ENCODE results near the gene TVP23A. TPM values are rescaled to one million over a fixed set of nuclear protein-coding genes. Genes with fewer than 3 reads are reported as not detected.

The TVP23A gene
- total RNA-seq, 6 experiments from 2014 or later: not detected

DNA sequence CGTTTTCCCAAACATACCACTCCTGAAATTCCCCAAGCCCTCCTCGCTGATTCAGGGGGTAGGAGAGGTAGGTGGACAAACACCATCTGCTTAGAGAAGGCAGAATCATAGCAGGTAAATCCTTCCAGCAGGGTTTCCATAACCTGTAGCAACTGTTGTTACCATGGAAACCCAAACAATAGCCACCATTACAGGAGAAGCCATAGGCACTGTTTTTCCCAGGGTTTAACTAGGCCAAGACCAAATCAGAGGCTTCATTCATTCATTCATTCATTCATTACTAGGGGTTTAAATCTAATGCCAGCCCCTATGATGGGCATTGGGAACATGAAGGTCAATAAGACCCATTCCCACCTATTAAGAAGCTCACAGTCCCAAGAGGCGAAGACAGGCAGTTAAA is 32.9 kb upstream of the TVP23A start:
- no peaks in the 10 kb centered on the region for H3K36me3 Mint-ChIP-seq (ENCODE audit: low read depth)
- peaks cover 36% of the 10 kb centered on the region for H3K27me3 Mint-ChIP-seq (ENCODE audit: insufficient read depth)
- DNase-seq: no peak
- TF ChIP-seq, protein P1, sequence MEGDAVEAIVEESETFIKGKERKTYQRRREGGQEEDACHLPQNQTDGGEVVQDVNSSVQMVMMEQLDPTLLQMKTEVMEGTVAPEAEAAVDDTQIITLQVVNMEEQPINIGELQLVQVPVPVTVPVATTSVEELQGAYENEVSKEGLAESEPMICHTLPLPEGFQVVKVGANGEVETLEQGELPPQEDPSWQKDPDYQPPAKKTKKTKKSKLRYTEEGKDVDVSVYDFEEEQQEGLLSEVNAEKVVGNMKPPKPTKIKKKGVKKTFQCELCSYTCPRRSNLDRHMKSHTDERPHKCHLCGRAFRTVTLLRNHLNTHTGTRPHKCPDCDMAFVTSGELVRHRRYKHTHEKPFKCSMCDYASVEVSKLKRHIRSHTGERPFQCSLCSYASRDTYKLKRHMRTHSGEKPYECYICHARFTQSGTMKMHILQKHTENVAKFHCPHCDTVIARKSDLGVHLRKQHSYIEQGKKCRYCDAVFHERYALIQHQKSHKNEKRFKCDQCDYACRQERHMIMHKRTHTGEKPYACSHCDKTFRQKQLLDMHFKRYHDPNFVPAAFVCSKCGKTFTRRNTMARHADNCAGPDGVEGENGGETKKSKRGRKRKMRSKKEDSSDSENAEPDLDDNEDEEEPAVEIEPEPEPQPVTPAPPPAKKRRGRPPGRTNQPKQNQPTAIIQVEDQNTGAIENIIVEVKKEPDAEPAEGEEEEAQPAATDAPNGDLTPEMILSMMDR (IDR thresholded peaks at IDR 0.05): no peak
- no peak overlapping the region for H3K27ac Mint-ChIP-seq
- H3K9me3 Mint-ChIP-seq: no peaks in the 10 kb centered on the region
- H3K4me1 Mint-ChIP-seq (ENCODE audit: low read depth): no peaks in the 10 kb centered on the region
- H3K4me3 Mint-ChIP-seq: no peak overlapping the region

DNA sequence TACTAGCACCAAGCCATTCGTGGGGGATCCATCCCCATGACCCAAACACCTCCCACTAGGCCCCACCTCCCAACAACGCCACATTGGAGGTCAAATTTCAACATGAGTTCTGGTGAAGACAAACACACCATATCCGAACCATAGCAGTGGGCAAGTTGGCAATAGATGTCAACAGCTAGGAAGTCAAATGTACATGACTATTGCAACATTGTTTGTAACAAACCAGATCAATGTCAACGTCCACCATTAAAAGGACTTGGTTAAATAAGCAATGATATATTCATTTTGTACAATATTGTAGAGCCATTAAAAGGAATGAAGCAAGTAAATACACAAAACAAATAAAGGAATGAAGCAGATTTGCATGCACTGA is 31.9 kb upstream of the TVP23A start:
- H3K4me3 Mint-ChIP-seq: no peak overlapping the region
- H3K36me3 Mint-ChIP-seq (ENCODE audit: low read depth): no peaks in the 10 kb centered on the region
- peaks cover 35% of the 10 kb centered on the region for H3K27me3 Mint-ChIP-seq (ENCODE audit: insufficient read depth)
- no peaks in the 10 kb centered on the region for H3K9me3 Mint-ChIP-seq
- TF ChIP-seq, protein P1 (IDR thresholded peaks at IDR 0.05): no peak
- no peak for DNase-seq
- no peaks in the 10 kb centered on the region for H3K4me1 Mint-ChIP-seq (ENCODE audit: low read depth)
- H3K27ac Mint-ChIP-seq: no peak overlapping the region

DNA sequence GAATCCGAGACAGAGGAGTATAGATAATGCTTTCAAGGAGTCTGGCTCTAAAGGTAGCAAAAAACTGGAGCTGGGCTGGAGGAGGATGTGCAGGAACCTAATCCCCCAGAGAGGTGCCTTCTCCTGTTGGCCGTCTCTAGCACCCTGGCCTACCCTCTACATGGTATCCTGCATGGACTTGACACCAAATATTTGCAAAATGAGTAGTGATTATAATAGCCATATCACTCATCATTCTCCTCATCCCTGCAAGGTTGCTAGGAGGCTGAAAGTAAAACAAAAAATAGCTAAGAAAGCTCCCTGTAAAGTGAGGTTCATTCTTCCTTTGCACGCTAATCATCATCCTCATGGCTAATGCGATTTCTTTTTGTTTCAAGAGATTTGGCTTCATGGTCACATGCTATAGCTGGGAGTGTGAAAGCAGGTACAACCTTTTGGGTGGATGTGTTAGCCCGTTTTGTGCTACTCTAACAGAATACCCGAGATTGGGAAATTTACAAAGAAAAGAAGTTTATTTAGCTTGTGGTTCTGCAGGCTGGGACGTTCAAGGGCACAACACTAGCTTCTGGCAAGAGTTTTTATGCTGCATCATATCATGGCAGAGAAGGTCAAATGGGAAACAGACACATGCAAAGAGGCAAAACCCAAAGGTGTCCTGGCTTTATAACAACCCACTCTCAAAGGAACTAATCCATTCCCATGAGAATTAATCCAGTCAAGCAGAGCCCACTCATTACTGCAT is 31.3 kb upstream of the TVP23A start:
- Mint-ChIP-seq H3K27ac (no peak overlapping the region), H3K4me1 (ENCODE audit: low read depth) (no peaks in the 10 kb centered on the region), H3K27me3 (ENCODE audit: insufficient read depth) (peaks cover 35% of the 10 kb centered on the region), H3K36me3 (ENCODE audit: low read depth) (no peaks in the 10 kb centered on the region), H3K4me3 (no peak overlapping the region), H3K9me3 (no peaks in the 10 kb centered on the region)
- no peak for DNase-seq
- TF ChIP-seq, protein P1 (IDR thresholded peaks at IDR 0.05): no peak

DNA sequence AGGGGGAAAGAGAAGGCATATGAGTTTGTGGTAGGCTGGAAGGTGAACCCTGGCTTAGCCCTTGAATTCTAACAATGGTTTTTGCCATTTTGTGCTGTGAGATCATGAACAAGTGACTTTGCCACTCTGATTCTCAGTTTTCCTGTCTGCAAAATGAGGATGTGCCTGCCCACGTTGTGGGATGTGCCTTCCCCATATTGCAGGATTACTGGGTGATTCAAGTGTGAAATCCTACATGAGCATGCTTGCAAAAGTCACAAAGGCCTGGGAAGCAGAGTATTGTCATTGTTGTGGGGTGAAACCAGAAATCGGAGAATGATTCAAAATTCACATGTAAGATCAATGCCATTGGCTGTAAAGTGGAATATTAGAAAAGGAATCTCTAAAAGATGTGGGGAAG is 28.6 kb upstream of the TVP23A start:
- no peak overlapping the region for H3K4me3 Mint-ChIP-seq
- H3K4me1 Mint-ChIP-seq (ENCODE audit: low read depth): no peaks in the 10 kb centered on the region
- DNase-seq: no peak
- H3K27me3 Mint-ChIP-seq (ENCODE audit: insufficient read depth): peaks cover 30% of the 10 kb centered on the region
- H3K27ac Mint-ChIP-seq: no peak overlapping the region
- TF ChIP-seq, protein P1 (IDR thresholded peaks at IDR 0.05): no peak
- no peaks in the 10 kb centered on the region for H3K9me3 Mint-ChIP-seq
- no peaks in the 10 kb centered on the region for H3K36me3 Mint-ChIP-seq (ENCODE audit: low read depth)

DNA sequence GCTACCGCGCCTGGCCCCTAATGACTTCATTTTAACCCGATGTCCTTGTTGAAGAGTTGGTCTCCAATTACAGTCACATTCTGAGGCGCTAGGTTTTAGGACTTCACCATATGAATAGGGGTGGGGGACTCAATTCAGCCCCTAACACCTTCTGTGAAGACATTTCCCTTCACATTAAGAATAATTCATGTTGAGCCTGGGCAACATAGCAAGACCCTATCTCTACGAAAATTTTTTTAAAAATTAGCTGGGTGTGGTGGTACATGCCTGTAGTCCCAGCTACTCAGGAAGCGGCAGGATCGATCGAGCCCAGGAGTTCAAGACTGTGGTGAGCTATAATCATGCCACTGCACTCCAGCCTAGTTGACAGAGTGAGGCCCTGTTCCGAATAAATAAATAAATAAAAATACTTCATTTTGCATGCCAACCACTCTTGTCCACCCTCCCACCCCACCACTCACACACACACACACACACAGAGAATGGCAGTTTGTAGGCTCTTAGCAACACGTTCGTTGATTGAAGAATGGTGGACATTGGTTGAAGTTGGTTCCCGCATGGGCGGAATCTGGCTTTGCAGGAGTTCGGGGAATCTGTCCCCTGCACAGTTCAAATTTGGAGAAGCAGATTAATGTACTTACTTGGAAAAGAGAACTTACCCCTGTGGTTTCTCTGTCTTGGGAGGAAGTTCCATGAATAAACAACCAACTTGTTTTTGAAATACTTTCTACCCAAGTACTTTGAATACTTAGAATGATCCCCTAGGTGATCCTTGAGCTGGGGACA is 27.8 kb upstream of the TVP23A start:
- H3K4me1 Mint-ChIP-seq (ENCODE audit: low read depth): no peaks in the 10 kb centered on the region
- TF ChIP-seq, protein P1 (IDR thresholded peaks at IDR 0.05): no peak
- no peaks in the 10 kb centered on the region for H3K9me3 Mint-ChIP-seq
- no peaks in the 10 kb centered on the region for H3K36me3 Mint-ChIP-seq (ENCODE audit: low read depth)
- no peak overlapping the region for H3K4me3 Mint-ChIP-seq
- H3K27ac Mint-ChIP-seq: no peak overlapping the region
- no peak for DNase-seq
- H3K27me3 Mint-ChIP-seq (ENCODE audit: insufficient read depth): peaks cover 31% of the 10 kb centered on the region

Data from HFFc6 (cell line).